GM21619 (cell line): Measurements from ENCODE around the gene DAZAP2.
"Not testable (repeated sequence)": the region's sequence is repeated elsewhere in the genome, so short reads cannot be mapped to it uniquely, and the experiment has no call there.

Experiments
- ATAC-seq: cut with Tn5 transposase; IDR thresholded peaks from one replicate; pipeline ENCODE4 v1.9.1; 2021; ENCODE audit not compliant: unreplicated experiment

Gene DAZAP2

GRCh38 chr12:51246254-51246853 is 7.7 kb downstream of the DAZAP2 start:
- no peak for ATAC-seq

- ATAC-seq = no peak
Measured at GRCh38 chr12:51247523-51248206, 9.0 kb downstream of the DAZAP2 start.

GRCh38 chr12:51253276-51253675 is 14.7 kb downstream of the DAZAP2 start:
- no peak for ATAC-seq

- ATAC-seq = no peak
Measured at GRCh38 chr12:51254536-51254935, 15.9 kb downstream of the DAZAP2 start.

- ATAC-seq = not testable (repeated sequence)
Measured at GRCh38 chr12:51259600-51259999, 21.0 kb downstream of the DAZAP2 start.

GRCh38 chr12:51262758-51263177 is 24.1 kb downstream of the DAZAP2 start:
- ATAC-seq = no peak

GRCh38 chr12:51263341-51263740 is 24.7 kb downstream of the DAZAP2 start:
- no peak for ATAC-seq

GRCh38 chr12:51264297-51264696 is 25.7 kb downstream of the DAZAP2 start:
- no peak for ATAC-seq

- peak; percentile 44 for ATAC-seq
Measured at GRCh38 chr12:51265024-51265423, 26.4 kb downstream of the DAZAP2 start.

- ATAC-seq = peak; percentile 49
Measured at GRCh38 chr12:51269174-51270066, 30.8 kb downstream of the DAZAP2 start.

GRCh38 chr12:51270067-51270950 is 31.7 kb downstream of the DAZAP2 start, which contains the start of gene SMAGP:
TSS of gene SMAGP (minus strand) at chr12:51270415. CDS start at chr12:51269278, 1,137 bp downstream.
- peak; percentile 58 for ATAC-seq

GRCh38 chr12:51270951-51271518 is 32.4 kb downstream of the DAZAP2 start:
- ATAC-seq = no peak

- ATAC-seq = not testable (repeated sequence)
Measured at GRCh38 chr12:51272810-51273209, 34.2 kb downstream of the DAZAP2 start.

GRCh38 chr12:51275088-51275487 is 36.5 kb downstream of the DAZAP2 start:
- no peak for ATAC-seq

GRCh38 chr12:51281202-51281924 is 42.7 kb downstream of the DAZAP2 start:
- no peak for ATAC-seq

GRCh38 chr12:51285843-51286242 is 47.2 kb downstream of the DAZAP2 start:
- ATAC-seq = no peak

GRCh38 chr12:51291603-51292513 is 53.2 kb downstream of the DAZAP2 start:
- not testable (repeated sequence) for ATAC-seq
